Midbrain (tissue), 1 donor: ENCODE data around the gene AREG.
"Not testable (repeated sequence)": the region's sequence is repeated elsewhere in the genome, so short reads cannot be mapped to it uniquely, and the experiment has no call there.

Experiments used
- DNase-seq: peaks from one replicate; lab custom pipeline; 2025; lab: John Stamatoyannopoulos, UW

Gene AREG, protein sequence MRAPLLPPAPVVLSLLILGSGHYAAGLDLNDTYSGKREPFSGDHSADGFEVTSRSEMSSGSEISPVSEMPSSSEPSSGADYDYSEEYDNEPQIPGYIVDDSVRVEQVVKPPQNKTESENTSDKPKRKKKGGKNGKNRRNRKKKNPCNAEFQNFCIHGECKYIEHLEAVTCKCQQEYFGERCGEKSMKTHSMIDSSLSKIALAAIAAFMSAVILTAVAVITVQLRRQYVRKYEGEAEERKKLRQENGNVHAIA

DNA sequence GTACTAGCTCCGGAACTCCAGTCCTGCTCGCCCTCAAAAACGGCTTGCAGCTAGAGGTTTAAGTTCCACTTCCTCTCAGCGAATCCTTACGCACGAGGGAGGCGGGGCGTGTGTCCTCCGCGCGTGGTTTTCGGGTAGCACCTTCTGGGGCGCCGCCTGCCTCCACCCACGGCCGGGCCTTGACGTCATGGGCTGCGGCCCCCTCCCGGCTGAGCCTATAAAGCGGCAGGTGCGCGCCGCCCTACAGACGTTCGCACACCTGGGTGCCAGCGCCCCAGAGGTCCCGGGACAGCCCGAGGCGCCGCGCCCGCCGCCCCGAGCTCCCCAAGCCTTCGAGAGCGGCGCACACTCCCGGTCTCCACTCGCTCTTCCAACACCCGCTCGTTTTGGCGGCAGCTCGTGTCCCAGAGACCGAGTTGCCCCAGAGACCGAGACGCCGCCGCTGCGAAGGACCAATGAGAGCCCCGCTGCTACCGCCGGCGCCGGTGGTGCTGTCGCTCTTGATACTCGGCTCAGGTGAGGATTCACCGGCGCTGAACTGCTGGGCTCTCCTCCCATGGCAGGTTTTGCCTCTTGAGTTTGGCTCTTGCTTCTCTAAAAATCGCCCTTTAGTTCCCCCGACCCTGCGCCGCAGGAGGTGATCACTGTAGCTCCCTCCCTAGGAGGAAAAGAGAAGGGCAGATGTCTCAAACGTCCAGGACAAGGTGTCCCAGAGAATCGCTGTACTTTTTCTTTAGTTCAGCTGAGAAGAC is at the start of gene AREG:
Gene AREG, plus strand, starts transcription at position 246 of the 752 bp plus-strand sequence. Its CDS starts 210 bp downstream, at position 456.
- DNase-seq: no peak

DNA sequence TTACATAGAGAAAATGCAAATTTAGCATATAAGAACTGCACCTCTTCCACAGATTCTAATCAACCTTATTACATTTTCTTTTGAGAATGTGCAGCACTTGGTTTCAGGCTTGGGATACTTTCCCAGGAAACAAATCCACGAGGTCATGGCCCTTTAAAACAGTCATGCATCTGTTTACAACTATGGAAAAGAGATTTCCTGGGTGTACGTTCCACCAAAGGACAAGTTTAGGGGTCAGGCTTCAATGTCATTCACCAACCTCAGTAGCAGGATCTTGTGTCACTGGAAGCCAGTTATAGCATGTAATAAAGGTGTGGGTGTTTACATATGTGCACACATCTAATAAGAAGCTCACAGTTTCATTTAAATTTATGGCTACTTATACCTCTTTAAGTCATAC is 49.3 kb upstream of the AREG start:
- no peak for DNase-seq

DNA sequence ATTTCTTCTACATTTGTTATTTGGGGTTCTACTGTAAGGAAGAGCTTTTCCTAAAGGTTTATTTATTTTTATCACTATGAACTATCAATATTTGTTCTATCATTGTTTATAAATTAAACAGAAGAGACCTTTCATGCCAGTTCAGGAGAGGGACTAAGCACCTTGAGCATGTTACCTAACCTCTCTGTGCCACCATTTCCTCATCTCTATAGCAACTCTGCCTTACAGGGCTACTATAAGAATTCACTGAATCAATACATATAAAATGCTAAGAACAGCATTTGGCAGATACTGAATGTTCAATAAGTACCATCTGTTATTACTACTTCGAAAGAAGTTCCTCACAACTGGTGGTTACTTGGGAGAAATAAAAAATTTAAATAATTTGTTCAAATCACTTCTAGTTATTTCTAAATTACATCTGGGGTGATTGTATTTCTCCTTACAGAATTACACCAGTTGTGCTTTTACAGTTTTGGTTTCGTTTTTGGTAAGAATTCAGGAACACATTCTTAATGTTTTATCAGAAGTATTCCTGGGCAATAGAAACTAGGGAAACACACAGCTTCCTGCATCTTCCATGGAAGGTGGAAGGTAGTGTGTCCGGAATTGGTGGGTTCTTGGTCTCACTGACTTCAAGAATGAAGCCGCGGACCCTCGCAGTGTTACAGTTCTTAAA is 47.0 kb upstream of the AREG start:
- DNase-seq: no peak

DNA sequence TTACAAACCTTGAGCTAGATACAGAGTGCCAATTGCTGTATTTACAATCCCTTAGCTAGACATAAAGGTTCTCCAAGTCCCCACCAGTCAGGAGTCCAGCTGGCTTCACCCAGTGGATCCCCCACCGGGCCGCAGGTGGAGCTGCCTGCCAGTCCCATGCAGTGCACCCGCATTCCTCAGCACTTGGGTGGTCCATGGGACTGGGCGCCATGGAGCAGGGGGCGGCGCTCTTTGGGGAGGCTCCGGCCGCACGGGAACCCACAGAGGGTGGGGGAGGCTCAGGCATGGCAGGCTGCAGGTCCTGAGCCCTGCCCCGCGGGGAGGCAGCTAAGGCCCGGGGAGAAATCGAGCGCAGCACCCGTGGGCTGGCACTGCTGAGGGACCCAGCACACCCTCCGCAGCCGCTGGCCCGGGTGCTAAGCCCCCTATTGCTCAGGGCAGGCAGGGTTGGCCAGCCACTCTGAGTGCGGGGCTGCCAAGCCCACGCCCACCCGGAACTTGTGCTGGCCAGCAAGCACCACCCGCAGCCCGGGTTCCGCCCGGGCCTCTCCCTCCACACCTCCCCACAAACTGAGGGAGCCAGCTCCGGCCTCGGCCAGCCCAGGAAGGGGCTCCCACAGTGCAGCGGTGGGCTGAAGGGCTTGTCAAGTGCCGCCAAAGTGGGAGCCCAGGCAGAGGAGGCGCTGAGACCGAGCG is 45.9 kb upstream of the AREG start:
- DNase-seq: not testable (repeated sequence)

DNA sequence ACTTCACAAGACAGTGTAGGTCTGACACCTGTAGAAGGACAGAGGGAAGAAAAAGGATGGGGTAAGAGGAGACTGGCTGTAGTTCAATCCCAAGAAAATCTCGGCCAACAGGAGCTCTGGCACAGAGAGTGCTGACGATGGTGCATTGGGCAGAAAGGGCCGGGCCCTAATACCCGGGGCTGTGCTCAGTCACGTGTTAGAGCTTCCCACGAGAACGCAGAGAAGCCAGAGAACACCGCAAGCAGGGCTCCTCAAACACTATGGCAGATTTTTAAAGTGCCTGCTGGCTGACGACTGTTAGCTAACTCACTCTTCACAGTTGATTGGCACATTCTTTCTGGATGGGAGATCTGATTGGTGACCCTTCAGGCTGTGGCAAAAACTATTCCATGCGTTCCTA is 44.5 kb upstream of the AREG start:
- DNase-seq: no peak

DNA sequence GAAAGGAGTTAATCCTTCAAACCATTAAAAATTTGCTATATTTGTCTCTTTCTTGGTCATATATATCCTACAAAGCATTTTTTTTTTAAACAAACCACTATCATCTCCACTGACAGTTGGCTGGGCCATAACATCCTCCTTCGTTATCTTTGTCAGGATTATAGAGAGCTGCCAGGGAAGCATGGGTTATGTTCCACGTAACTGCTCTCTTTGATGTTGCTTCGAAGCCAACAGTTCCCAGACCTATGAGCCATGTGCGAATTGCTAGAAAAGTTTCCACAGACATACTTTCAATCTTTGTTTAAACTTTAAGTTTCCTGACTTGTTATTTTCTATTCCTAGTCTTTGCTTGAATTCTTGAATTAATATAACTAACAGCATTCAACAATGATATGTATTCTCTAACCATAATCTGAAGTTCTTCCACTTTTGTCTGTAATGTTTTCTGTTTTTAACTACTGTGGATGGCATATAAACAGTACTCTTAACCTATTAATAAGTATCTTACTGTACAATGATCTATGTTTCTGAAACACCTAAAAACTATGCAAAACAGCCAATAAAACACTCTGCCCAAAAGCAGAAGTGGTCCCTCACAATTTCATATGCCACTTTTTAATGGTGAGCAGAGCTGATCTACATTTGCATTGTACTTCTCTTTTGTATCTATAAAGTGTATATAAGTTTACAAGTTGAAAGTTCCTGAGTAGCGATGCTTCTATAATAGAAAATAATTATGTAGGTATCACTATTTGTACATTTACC is 42.1 kb upstream of the AREG start:
- DNase-seq: no peak

DNA sequence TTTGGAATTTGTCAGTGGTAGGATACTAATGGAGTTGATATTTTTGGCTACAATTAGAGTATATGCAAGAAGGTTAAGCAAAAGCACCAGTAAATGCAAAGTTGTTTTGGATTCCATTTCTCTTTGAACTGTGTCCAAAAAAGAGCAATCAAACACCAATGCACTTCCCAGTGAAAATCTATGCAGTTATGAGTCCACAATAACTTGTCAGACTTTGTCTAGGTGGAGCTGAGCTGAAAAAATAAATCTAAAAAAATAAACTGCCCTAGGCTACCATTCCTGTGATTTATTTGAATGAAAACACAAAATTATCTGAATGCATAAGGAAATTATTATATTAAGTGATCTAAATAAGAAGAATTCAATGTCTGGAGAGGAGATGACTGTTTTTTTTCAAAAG is 37.0 kb upstream of the AREG start:
- DNase-seq: no peak

DNA sequence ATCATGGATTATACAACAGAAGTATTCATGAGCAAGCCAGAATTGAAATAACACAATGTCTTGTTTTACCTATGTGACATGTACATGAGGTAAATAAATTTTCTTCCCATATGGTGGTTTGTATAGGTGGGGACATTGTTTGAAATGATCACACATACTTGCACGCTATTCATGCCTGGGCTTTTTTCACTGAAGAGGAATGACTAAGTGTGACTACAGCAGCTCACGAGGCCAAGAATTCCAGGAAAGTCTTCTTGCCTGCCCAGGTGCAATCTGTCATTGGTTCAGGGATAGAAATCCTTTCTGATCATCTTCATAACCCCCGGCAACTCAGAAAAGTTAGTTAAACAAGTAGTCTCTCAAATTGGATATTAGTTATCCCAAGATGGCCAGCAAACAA is 36.3 kb upstream of the AREG start:
- DNase-seq: no peak

DNA sequence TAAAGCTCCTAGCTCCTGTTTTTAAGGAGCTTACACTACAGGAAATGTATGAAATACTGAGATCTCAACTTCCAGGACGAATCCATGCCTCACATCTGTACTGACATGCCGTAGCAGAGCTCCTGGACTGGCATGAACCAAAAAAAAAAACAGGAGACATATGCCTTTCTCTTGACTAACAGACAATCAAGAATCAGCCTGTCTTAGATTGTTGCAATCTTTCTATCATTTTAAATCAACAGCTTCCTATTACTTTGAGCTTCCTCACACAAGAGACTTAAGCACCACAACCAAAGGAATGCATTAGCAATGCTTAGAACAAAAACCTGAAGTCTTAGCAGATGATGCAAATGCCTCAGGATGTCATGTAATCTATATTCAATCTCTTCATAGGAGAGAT is 34.7 kb upstream of the AREG start:
- no peak for DNase-seq

DNA sequence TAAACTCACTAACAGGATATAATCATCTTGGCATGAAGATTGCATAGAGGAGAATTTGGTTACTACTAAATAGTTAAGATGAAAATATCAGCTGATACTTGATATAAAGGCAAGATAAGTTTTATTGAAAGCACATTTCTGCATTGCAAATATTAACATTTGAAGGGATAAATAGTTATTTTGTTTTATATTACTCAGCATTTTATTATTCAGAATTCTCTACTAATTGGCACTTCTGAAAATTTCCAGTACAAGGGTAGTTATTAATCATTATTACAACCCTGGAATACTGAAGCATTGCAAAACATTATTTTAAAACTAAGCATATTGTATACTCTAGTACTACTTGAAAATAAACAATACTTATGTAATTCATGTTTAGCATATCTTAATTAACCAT is 32.7 kb upstream of the AREG start:
- no peak for DNase-seq

DNA sequence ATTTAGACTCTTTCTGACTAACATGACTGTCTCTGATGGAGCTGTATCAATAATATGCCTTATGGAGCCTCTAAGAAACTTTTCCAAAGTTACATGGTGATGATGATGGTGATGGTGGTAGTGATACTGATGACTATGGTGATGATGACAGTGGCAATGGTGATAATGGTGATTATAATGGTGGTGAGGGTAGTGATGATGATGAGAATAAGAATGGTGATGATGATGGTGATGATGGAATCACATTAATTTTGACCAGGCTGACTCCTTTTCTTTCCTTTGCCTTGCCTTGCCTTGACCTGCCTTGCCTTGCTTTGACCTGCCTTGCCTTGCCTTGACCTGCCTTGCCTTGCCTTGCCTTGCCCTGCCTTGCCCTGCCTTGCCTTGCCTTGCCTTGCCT is 31.7 kb upstream of the AREG start:
- DNase-seq: no peak

DNA sequence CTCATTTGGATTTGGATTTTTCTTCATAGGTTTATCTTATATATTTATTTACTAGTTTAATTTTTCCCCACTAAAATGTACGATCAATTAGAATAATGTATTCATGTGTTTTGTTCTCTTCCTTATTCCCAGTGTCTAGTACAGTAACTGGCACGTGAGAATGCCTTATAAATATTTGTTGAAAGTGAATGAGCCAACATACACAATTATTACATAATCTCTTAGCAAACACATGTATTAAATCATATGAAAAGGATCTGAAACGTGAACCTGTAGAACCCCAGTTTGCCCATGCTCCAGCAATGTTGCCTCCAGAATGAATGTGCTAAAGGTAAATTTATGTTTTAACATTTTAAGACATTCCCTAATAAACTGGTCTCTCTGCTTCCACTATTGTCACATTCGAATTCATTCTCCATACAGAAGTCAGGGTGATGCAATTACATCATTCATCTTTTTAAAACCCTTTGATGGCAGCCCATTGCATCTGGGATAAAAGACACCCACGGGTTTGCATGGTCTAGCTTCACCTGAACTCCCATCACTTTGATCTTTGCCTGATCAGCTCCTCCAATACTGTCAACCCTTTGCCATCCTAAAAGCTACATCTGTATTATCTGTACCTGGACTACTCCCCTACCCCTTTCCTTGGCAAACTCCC is 30.7 kb upstream of the AREG start:
- no peak for DNase-seq

DNA sequence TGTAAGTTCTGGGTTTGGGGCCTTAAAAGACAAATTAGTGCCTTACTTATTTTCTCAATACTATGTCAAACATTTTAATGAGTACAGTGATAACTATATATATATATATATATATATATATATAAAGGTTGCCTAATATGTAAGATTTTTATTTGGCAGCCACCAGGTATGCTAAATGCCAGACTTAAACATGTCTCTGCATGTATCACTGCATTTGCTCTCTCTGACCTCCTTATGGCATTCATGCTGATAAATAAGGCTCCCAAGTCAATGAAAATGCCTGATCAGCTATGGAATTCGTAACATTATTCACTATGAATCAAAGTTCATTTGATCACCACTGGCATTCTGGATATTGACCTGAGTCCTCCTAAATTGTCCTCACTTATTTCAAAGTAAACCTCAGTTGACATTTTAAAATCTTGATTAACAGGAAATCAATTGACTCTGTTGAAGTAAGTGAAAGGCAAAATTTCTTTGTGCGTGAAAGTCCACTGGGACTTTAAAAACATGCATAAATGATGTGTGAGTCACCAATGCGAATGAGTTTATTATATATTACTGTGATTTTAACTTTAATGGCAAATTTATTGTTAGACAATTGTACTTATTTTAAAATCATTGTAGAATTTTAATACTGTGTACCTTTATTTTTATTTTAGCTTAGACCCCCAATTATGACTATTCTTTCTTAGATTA is 29.2 kb upstream of the AREG start:
- DNase-seq: no peak

DNA sequence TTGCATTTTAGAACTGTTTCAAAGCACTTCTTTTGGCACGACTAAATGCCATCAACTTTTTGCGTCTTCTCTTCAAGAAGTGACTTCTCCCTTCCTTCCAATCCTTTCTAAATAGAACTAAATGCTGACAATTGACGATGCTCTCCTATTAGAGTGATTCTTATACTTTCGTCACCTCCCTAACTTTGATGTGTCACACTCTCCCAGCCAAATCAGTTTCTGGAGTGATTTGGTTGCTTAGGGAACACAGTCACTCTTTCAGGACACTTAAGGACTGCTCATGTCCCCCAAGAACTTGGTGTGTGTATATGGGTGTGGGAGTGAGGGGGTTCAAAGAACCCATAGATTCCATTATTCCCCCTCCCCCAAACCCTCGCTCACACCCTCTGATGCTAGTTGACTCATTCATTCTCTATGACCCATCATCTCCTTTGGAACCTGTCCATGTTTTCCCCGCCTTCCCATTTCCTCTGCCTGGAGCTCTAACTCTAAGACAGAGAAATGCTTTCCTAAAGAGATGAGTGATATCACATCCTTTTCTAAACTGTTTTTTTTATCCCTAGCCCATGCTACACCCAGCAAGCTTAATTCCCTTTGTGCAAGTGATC is 26.8 kb upstream of the AREG start:
- DNase-seq: no peak

DNA sequence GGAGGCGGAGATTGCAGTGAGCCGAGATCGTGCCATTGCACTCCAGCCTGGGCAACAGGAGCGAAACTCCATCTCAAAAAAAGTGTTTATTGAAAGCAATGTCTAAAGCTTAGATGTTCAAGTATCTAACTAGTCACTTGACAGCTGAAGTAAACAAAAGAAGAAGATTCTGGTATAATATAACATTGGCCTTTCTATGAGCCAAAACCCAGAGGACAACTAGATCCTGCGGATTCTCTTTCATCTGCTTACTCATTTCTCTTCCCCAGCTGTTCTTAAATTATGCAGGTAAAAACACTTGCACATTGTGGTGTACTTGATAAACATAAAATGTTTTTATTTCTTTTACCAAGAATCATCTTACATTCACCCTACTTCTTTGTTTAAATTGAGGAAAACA is 24.1 kb upstream of the AREG start:
- DNase-seq: no peak

DNA sequence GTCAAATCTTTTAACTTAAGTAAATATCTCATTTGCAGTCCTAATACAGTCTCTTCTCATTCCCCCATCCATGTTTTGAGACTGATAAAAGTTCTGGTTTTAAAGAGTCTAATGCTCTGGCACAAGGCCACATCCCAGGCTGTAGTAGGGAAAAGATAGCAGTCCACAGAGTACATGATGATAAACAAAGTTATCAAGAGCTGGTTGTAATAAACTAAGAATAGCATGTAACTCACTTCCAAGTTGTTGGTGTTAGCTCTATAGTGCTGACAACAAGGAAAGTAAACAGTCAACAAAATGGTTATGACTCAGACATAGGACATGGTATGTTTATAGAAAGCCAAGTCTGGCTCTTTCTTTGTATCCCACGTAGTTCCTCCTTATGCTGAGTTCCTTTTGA is 21.8 kb upstream of the AREG start:
- DNase-seq: no peak

DNA sequence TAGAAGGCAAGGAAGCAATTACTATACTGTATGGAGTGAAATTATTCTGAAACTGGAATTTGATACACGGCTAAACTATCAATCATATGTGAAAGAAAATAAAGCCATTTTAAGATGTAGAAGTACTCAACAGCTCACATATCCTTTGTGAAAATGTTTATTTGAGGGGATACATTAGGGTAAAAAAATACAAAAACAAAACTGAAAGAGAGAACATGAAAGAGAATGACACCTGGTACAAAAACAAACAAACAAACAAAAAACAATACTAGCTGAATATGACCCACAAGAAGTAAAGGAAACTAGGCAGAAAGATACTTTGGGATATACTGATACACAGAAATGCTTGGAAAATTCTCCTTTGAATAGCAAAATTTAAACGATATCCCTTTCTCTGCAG is 20.8 kb upstream of the AREG start:
- DNase-seq: no peak

DNA sequence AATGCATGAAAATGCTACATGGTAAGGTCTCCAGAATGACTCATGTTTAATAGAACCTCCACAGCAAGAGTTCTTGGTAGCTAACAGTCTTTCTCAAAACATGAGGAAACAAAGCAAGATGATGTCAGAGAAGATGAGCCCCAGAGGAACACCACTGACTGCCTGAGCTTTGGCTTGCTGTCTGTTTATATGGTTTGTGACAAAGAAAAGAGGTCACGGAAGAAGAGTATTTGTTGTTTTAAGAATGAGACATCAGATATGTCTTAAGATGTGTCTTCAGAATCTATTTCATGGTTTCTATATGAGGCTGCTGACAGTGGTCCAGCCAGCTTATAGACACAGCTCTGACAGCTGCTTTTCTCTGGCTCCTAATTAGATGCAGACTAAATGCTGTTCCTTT is 18.8 kb upstream of the AREG start:
- DNase-seq: no peak

DNA sequence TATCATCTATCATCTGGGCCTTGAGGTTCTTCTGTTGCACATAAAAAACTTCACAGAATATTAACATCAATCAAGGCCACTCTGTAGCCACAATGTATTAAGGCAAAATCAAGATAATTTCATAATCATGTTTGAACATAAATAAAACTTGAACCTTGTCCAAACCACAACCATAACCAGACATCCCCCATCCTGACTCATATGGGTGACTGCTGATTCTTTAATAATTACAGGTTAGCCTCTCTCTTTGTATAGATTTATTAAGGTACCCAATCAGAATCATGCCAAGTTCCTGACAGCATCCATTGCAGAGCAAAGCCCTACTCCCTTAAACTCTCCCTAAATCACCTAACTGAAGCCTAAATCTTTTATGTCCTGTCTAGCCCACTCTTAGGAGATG is 16.7 kb upstream of the AREG start:
- DNase-seq: no peak

DNA sequence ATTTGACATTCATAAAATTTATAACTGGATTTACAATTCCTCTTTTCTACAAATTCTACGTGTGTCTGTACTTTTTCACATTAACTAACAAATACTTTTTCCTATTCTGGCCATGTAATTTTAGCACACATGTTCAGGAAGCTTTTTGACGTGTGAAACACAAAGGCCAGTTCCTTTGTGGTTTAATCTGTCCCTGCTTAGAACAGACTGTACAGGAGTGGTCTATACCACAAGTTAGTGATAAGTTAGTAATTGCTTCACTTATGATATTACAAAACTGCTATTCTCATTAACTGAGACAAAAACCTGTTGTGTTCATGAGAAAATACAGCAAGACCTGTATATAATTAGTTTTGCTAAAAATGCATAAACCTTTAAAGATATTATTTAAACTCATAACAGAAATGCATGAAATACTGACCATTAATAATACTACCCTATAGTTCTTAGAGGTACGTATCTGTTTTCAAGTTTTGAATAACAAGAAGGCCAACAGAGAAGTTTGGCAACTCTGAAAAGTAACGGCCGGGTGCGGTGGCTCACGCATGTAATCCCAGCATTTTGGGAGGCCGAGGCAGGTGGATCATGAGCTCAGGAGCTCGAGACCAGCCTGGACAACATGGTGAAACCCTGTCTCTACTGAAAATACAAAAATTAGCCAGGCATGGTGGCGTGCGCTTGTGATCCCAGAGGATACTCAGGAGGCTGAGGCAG is 13.7 kb upstream of the AREG start:
- no peak for DNase-seq
